ENCODE data around the gene SHISAL2A. TPM values are rescaled to one million over a fixed set of nuclear protein-coding genes. Genes with fewer than 3 reads are reported as not detected.

The SHISAL2A gene
- total and polyA plus RNA-seq, 4 donors = 0.14 to 0.33 (median 0.22) TPM; not detected in 1

DNA sequence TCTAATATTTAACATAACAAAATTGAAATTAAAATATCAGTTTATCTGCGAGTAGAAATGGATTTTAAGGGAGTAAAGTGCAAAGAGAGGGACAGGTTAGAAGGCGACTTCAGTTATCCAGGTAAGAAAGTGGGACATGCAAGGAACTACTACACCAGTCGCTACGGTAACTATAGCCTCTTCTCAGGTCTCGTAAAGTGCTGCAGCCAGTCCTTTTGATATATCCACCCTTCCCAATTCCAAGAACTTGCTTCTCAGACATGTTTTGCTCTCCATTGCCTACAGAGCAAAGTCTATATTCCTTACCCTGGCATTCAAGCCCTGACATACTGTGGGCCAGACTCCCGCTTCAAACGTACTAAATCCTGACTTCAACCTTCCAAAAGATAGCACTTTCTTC lies 62.7 kb downstream of the SHISAL2A start (continued):
- TF ChIP-seq, protein P1, sequence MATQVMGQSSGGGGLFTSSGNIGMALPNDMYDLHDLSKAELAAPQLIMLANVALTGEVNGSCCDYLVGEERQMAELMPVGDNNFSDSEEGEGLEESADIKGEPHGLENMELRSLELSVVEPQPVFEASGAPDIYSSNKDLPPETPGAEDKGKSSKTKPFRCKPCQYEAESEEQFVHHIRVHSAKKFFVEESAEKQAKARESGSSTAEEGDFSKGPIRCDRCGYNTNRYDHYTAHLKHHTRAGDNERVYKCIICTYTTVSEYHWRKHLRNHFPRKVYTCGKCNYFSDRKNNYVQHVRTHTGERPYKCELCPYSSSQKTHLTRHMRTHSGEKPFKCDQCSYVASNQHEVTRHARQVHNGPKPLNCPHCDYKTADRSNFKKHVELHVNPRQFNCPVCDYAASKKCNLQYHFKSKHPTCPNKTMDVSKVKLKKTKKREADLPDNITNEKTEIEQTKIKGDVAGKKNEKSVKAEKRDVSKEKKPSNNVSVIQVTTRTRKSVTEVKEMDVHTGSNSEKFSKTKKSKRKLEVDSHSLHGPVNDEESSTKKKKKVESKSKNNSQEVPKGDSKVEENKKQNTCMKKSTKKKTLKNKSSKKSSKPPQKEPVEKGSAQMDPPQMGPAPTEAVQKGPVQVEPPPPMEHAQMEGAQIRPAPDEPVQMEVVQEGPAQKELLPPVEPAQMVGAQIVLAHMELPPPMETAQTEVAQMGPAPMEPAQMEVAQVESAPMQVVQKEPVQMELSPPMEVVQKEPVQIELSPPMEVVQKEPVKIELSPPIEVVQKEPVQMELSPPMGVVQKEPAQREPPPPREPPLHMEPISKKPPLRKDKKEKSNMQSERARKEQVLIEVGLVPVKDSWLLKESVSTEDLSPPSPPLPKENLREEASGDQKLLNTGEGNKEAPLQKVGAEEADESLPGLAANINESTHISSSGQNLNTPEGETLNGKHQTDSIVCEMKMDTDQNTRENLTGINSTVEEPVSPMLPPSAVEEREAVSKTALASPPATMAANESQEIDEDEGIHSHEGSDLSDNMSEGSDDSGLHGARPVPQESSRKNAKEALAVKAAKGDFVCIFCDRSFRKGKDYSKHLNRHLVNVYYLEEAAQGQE (IDR thresholded peaks at IDR 0.05) = no peak
- TF ChIP-seq GABPA (IDR thresholded peaks at IDR 0.05 in 1 of 2, conservative IDR thresholded peaks at IDR 0.05 in 1 of 2) = no peak
- no peak for TF ChIP-seq YY1 (IDR thresholded peaks at IDR 0.05)

- peak; percentile 87 for DNase-seq (ENCODE audit: low spot score)
- TF ChIP-seq EGR1 (IDR thresholded peaks at IDR 0.05; ENCODE audit: low read depth in 2 of 2) (no peak), RAD21 (IDR thresholded peaks at IDR 0.05) (peak; percentile 16 to 21), ATF3 (IDR thresholded peaks at IDR 0.05) (no peak), TAF1 (conservative IDR thresholded peaks at IDR 0.05) (no peak), FOXA1 (IDR thresholded peaks at IDR 0.05) (no peak), FOXA2 (IDR thresholded peaks at IDR 0.05) (no peak), NR2F2 (IDR thresholded peaks at IDR 0.05) (no peak), GABPA (IDR thresholded peaks at IDR 0.05 in 1 of 2, conservative IDR thresholded peaks at IDR 0.05 in 1 of 2) (no peak), CTCF (IDR thresholded peaks at IDR 0.05; ENCODE audit: low read depth, low read length, missing input control) (no peak), JUND (IDR thresholded peaks at IDR 0.05) (no peak), HNF4G (IDR thresholded peaks at IDR 0.05) (no peak), SP1 (IDR thresholded peaks at IDR 0.05) (no peak), HNF4A (conservative IDR thresholded peaks at IDR 0.05) (no peak), RXRA (IDR thresholded peaks at IDR 0.05) (no peak), YY1 (IDR thresholded peaks at IDR 0.05) (peak; percentile 85)
- TF ChIP-seq, protein P2, sequence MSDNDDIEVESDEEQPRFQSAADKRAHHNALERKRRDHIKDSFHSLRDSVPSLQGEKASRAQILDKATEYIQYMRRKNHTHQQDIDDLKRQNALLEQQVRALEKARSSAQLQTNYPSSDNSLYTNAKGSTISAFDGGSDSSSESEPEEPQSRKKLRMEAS (IDR thresholded peaks at IDR 0.05) = peak; percentile 81
- TF ChIP-seq, protein P3, sequence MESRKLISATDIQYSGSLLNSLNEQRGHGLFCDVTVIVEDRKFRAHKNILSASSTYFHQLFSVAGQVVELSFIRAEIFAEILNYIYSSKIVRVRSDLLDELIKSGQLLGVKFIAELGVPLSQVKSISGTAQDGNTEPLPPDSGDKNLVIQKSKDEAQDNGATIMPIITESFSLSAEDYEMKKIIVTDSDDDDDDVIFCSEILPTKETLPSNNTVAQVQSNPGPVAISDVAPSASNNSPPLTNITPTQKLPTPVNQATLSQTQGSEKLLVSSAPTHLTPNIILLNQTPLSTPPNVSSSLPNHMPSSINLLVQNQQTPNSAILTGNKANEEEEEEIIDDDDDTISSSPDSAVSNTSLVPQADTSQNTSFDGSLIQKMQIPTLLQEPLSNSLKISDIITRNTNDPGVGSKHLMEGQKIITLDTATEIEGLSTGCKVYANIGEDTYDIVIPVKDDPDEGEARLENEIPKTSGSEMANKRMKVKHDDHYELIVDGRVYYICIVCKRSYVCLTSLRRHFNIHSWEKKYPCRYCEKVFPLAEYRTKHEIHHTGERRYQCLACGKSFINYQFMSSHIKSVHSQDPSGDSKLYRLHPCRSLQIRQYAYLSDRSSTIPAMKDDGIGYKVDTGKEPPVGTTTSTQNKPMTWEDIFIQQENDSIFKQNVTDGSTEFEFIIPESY (IDR thresholded peaks at IDR 0.05) = no peak
- TF ChIP-seq, protein P1 (IDR thresholded peaks at IDR 0.05) = no peak
- peak within 1 kb of the TSS; percentile 63 to 96 (median 71) for H3K4me3 ChIP-seq (ENCODE audit: low read depth in 1 of 3, low read length in 3 of 3)
- peak within 1 kb of the TSS; percentile 73 to 78 for H3K9ac ChIP-seq (ENCODE audit: low read depth in 1 of 2, low read length in 2 of 2)
- no peaks in the 10 kb centered on the region for H3K27me3 ChIP-seq (ENCODE audit: control insufficient read depth in 4 of 4, insufficient read depth in 4 of 4, low read length in 3 of 4)
- no peaks in the 10 kb centered on the region for H3K36me3 ChIP-seq (ENCODE audit: control insufficient read depth in 4 of 4, insufficient read depth in 3 of 4, low read depth in 1 of 4, low read length in 3 of 4)
- 1% methylated on average over 68 of the region's 68 CpGs for WGBS
- peak within 1 kb of the TSS; percentile 84 to 92 for H3K27ac ChIP-seq (ENCODE audit: low read depth in 1 of 2, low read length in 2 of 2)
- H3K9me3 ChIP-seq (ENCODE audit: control insufficient read depth in 4 of 4, low read length in 3 of 4) = no peaks in the 10 kb centered on the region
- peaks cover 0 to 10% (median 4%) of the 10 kb centered on the region in 4 donors for H3K4me1 ChIP-seq (ENCODE audit: control insufficient read depth in 4 of 4, insufficient read depth in 4 of 4, low read length in 3 of 4)
Observed at GRCh38 chr1:52697795-52698674, 65.1 kb downstream of the SHISAL2A start, which contains the start of gene COA7. Gene COA7 (minus strand): TSS chr1:52698347. CDS start chr1:52698326, 21 bp downstream.

Data from liver (tissue), 9 donors.